ENCODE data around the gene GCK. TPM values are rescaled to one million over a fixed set of nuclear protein-coding genes. Genes with fewer than 3 reads are reported as not detected.

The GCK gene
- total RNA-seq, 1 donor from 2014 or later = not detected

DNA sequence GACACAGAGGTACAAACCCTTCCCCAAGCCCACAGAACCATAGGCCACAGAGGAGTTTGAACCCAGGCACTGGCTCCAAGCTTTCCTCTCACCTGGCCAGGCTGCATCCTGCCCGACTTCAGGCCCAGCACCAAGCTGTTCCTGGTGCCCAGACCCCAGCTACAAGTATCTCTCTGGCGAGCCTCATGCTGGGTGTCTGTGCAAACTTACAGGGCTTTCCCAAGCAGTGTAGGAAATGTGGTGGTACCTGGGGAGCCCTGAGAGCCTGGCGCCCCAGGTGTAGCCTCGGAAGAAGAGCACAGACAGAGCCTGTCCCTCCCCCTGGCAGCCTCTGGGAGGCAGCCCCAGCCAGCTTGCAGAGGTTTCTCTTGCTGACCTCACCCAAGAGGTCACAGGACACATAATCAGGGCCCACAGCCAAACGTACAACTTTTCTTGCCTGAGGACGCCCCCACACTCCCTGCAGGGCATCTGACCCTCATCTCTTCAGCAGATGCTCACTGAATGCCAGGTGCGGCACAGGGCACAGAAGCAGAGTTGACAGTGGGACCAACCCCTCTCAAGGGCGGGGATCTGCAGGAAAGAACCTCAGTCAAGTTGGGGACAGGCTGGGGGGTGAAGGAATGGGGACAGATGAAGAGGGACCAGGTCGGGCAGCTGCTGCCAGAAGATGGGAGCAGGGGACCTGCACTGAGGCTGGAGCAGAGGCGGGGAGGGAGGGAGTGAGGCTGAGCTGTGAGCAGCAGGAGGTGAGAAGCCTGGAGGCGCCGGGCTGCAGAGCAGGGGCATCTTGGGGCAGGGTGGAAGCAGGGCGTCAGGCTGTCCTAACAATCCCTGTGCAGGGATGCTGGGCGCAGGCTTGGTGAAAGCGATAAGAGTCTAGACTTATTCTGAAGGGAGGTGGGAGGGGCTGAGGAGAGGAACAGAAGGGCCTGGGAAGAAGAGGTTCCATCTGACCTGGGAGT is 31.8 kb downstream of the GCK start:
- intact Hi-C loops (cut with micrococcal nuclease) = no loop called here

- intact Hi-C loops (cut with micrococcal nuclease) = no loop called here
These were observed 32.7 kb downstream of the GCK start for GRCh38 chr7:44156453-44157010.

GRCh38 chr7:44155191-44156185 is 33.8 kb downstream of the GCK start:
- intact Hi-C loops (cut with micrococcal nuclease) = no loop called here

GRCh38 chr7:44154703-44155102 is 34.5 kb downstream of the GCK start:
- intact Hi-C loops (cut with micrococcal nuclease) = no loop called here

GRCh38 chr7:44153948-44154335 is 35.3 kb downstream of the GCK start:
- intact Hi-C loops (cut with micrococcal nuclease) = no loop called here

DNA sequence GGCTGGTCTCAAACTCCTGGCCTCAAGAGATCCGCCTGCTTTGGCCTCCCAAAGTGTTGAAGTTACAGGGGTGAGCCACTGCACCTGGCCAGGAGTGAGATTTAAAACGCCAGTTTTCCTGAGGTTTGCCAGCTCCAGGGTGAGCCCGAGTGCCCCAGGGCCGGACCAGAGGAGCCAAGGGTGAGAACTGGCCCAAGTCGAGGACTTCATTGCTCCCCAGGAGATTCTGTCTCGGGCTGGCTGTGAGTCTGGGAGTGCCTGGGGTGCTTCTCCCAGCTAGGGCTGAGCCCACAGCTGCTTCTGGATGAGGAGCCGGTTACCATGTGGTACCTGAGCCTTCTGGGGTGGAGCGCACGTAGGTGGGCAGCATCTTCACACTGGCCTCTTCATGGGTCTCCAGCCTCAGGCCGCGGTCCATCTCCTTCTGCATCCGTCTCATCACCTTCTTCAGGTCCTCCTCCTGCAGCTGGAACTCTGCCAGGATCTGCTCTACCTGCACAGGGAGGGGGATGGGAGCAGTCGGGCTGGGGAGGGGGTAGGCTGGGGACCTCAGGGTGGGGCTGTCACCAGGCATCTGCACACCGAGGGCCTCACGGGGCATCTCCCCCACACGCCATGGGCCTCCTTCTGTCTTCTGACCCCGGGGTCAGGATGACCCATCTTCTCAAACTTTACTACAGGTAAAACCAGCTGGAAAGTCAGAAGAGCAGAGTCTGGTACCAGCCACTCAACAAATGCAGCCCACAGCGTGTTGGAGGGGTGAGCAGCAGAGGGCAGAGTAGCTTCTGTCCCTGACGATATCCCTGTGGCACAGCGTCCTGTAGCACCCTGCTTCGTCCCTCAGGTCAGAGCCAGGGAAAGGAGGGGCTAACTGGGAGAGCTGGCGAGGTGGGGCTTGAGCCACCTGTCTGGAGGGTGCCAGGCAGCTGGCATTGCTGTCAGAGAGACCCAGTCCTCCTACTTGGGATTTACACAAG is 36.0 kb downstream of the GCK start:
- intact Hi-C loops (cut with micrococcal nuclease) = no loop called here

- intact Hi-C loops (cut with micrococcal nuclease) = no loop called here
These were observed 37.3 kb downstream of the GCK start for GRCh38 chr7:44151956-44152355.

GRCh38 chr7:44150966-44151941 is 38.0 kb downstream of the GCK start:
- intact Hi-C loops (cut with micrococcal nuclease) = no loop called here

GRCh38 chr7:44150466-44150832 is 38.8 kb downstream of the GCK start:
- intact Hi-C loops (cut with micrococcal nuclease) = no loop called here

DNA sequence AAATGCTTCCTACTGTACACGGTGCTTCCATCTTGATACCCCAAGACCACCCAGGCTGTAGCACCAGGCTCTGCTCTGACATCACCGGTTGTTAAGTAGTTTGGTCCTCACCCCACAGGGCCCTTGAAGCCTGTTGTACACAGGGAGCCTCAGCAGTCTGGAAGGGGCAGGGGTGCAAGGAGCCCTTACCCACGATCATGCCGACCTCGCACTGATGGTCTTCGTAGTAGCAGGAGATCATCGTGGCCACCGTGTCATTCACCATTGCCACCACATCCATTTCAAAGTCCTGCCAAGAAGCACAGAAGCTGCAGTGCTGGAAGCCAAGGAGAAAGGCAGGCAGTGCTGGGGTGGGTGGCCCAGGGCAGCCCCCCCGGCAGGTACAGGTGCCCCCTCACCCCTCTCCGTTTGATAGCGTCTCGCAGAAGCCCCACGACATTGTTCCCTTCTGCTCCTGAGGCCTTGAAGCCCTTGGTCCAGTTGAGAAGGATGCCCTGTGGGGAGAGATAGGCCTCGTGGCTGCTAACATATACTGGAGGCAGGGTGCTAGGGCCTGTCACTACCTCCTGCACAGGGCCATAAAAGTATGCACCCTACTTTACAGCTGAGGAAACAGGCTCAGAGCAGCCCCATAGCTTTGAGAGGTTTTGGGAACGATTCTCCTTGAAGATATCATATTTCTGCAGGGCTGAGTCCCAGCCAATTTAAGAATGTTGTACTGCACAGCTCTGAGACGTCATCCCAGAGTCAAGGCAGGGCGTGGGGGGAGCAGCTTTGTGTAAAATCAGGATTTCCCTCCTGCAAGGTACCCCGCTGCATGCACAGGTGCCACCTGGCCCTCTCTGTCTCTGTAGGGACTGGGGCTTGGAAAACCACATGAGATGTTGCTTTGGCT is 39.4 kb downstream of the GCK start:
- intact Hi-C loops (cut with micrococcal nuclease) = loop anchor here (5.0 kb wide), 2 partner anchors 133 to 962 kb away; partner anchors contain the start of gene TBRG4

DNA sequence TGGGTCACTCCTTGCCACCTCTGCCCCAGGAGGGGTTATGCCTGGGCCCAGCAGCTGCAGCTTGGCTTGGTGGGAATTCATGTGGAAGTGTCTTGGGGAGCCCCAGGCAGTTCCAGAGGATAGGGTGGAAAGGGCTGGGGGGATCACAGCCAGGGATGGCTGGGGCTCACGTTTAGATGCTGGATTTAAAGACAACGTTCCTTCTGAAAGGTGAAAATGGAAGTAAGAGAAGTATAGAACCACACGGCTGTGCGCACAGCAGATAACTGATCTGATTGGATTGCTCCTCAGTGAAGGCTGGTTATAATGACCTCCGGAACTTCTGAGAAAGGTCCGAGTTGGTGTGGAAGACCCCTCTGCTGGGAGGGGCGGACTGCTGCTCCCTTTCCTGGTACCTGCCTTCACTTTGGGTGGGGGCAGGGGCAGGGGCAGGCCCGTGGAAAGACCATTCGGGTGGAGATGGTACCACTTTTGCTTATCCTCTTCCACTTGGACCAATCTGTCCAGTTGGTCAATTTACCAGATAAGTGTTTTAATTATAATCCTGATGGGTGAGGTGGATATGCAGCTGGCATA is 40.2 kb downstream of the GCK start:
- intact Hi-C loops (cut with micrococcal nuclease) = loop anchor here (5.0 kb wide), 2 partner anchors 132 to 963 kb away; partner anchors contain the start of gene TBRG4

- intact Hi-C loops (cut with micrococcal nuclease) = loop anchor here (5.0 kb wide), 2 partner anchors 131 to 964 kb away; partner anchors contain the start of gene TBRG4
These were observed 41.1 kb downstream of the GCK start for GRCh38 chr7:44148166-44148565.

DNA sequence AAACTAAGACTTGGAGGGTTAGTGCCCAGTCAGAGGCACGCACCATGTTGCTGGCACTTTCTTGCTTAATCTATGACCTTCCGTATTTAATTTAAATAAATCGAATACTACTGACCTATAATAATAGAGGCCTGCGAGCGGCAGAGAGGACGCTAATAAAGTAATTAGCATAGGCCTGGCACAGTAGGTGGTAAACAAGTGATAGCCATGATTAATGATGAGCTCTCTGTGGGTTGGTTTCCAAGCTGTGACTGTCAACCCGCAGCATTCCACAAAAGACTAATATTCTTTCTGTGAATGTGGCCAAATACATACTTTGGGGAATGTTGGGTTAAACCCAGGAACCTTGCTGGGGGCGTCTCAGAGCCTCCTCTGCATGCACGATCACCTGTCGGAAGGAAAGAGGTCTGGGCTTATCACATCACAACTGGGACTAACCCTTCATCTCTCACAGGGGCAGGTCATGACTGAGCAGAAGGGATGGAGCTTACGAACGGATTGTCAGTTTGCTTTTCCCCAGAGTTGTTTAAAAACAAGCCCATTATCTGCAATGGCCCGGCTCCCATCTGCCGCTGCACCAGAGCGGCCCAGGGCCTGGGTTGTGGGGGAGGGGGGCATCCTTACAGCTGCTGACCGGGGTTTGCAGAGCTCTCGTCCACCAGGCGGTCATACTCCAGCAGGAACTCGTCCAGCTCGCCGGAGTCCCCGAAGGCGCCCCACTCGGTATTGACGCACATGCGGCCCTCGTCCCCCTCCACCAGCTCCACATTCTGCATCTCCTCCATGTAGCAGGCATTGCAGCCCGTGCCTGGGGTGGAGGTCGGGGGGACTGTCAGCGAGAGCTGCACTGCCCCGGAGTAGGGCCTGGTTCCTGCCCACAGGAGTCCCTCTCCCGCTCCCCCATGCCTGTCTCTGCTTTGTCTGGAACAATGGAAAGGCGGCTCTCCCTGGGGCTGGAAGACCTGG is 41.9 kb downstream of the GCK start:
- intact Hi-C loops (cut with micrococcal nuclease) = loop anchor here (5.0 kb wide), 2 partner anchors 130 to 965 kb away; partner anchors contain the start of gene TBRG4

GRCh38 chr7:44145969-44146911 is 43.0 kb downstream of the GCK start:
- intact Hi-C loops (cut with micrococcal nuclease) = loop anchor here (1.0 to 5.0 kb wide), 7 partner anchors 23 to 966 kb away; partner anchors contain the start of genes NUDCD3, POLD2, POLM and TBRG4

GRCh38 chr7:44145479-44145968 is 43.7 kb downstream of the GCK start:
- intact Hi-C loops (cut with micrococcal nuclease) = loop anchor here (5.0 kb wide), 2 partner anchors 128 to 967 kb away; partner anchors contain the start of gene TBRG4
